NB4 (cell line): ENCODE results near the gene FRRS1L.

Experiments used
- MYC ChIP-seq: IDR thresholded peaks from 2 replicates; pipeline ENCODE4 v1.6.1; 2011; ENCODE audit warnings: low read depth, low read length
- POLR2A ChIP-seq: IDR thresholded peaks from 2 replicates; pipeline ENCODE4 v1.6.1; 2011; ENCODE audit warnings: mild to moderate bottlenecking; ENCODE audit not compliant: insufficient read length; ENCODE audit errors: extremely low read depth
- TF ChIP-seq, protein P1 (sequence below): IDR thresholded peaks from 2 replicates; pipeline ENCODE4 v1.6.1; 2011; ENCODE audit warnings: low read depth, low read length
- TF ChIP-seq, protein P2 (sequence below): IDR thresholded peaks from one replicate; pipeline ENCODE4 v1.5.1; 2012; ENCODE audit warnings: low read depth, low read length

DNA sequence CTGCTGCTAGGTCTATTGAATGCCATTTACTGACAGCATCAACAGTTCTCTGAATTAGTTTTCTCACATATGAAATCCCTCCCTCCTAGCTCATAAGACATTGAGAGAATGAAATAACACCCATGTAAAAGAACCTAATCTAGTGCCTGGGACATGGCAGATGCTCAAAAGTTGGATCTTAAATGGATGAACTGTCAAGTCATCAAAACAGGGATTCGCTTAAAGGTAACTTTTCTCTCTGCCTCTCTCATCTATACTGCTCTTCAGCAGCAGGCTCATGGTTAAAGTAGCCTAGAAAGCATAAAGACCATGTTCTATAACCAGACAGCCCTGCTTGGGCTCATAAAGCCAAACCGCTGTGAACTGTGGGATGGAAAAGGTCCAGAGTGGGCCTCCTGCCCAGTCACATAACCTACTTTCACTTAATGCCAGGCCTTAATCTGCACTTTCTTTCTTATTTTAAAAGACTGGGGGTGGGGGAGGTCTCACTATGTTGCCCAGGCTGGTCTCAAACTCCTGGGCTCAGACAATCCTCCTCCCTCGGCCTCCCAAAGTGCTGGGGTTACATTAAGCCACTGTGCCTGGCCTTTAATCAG lies 51.0 kb downstream of the FRRS1L start:
- TF ChIP-seq, protein P1, sequence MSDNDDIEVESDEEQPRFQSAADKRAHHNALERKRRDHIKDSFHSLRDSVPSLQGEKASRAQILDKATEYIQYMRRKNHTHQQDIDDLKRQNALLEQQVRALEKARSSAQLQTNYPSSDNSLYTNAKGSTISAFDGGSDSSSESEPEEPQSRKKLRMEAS = no peak
- TF ChIP-seq, protein P2, sequence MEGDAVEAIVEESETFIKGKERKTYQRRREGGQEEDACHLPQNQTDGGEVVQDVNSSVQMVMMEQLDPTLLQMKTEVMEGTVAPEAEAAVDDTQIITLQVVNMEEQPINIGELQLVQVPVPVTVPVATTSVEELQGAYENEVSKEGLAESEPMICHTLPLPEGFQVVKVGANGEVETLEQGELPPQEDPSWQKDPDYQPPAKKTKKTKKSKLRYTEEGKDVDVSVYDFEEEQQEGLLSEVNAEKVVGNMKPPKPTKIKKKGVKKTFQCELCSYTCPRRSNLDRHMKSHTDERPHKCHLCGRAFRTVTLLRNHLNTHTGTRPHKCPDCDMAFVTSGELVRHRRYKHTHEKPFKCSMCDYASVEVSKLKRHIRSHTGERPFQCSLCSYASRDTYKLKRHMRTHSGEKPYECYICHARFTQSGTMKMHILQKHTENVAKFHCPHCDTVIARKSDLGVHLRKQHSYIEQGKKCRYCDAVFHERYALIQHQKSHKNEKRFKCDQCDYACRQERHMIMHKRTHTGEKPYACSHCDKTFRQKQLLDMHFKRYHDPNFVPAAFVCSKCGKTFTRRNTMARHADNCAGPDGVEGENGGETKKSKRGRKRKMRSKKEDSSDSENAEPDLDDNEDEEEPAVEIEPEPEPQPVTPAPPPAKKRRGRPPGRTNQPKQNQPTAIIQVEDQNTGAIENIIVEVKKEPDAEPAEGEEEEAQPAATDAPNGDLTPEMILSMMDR = no peak
- TF ChIP-seq POLR2A (no peak), MYC (no peak)
